HG03025 (cell line): Measurements from ENCODE around the gene C1orf116.

Experiments
- ATAC-seq: cut with Tn5 transposase; IDR thresholded peaks from one replicate; pipeline ENCODE4 v1.9.1; 2021; ENCODE audit warnings: mild to moderate bottlenecking, moderate library complexity; ENCODE audit not compliant: unreplicated experiment, low FRiP score

Gene C1orf116

DNA sequence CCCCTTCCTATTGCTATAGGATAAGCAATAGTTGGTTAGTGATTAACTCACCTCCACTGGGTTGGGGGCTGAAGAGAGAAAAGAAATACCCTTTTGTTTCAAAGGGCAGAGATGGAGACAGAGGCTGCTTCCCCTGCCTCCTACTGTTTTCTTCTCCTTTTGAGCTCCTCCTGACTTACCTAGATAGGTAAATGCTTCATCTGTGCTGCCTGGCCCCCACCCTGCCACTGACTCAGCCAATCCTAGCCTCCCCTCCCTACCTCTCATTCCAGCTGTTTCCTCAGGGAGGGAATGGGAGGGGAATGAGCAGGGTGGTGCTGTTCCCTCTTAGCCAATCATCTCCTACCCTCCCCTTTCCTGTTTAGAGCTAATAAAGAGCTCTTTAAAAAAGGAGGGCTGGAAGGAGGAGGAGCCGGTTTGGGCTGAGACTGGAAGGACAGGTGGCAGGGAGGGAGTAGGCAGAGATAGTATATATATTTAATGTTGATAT, at the start of gene C1orf116:
Gene C1orf116, minus strand, starts transcription at position 229 of the 490 bp plus-strand sequence. CDS start 5,158 bp downstream, outside the sequence.
- no peak for ATAC-seq

DNA sequence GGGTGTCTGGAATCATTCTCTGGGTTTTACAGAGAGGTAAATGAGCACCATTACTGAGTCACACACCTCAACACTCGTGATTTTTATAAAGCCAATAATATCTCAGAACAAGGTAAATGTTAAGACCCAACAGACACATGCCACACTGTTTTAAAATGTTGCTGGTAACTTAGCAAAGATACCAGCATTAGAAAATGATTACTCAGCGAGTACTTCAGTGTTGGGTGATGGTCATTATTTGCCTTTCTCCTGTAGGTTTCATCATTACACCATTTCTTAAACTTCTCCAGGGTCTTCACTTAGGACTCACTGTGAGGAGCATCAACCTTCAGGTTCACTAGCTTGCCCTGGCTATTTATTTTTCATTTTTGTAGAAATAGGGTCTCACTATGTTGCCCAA, 49.2 kb upstream of the C1orf116 start:
- ATAC-seq: no peak

- no peak for ATAC-seq
Observed at GRCh38 chr1:207081088-207081487, 48.5 kb upstream of the C1orf116 start.

DNA sequence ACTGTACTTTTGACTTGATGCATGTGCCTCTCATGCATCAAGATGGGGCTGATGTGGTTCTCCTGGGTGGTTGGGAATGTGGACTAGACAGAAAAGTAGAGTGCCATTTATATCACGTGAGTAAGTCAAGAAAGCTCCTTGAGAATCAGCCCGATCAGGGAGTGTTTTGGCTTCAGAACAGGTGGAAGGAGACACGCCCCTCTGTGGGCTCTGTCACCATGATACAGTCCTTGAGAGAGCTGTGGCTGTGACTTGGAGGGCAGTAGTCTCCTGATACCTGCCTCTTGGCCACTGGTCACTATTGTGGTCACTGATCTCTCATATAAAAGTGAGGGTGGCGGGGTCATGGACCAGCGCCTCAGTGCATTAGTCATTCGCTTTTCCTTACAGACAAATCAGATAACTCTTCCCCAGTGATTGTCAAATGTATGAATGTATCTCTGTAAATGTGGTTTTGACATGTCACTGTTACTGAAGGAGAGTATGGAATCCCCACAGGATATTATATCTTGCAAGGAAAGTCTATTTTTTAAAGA, 47.2 kb upstream of the C1orf116 start:
- no peak for ATAC-seq

DNA sequence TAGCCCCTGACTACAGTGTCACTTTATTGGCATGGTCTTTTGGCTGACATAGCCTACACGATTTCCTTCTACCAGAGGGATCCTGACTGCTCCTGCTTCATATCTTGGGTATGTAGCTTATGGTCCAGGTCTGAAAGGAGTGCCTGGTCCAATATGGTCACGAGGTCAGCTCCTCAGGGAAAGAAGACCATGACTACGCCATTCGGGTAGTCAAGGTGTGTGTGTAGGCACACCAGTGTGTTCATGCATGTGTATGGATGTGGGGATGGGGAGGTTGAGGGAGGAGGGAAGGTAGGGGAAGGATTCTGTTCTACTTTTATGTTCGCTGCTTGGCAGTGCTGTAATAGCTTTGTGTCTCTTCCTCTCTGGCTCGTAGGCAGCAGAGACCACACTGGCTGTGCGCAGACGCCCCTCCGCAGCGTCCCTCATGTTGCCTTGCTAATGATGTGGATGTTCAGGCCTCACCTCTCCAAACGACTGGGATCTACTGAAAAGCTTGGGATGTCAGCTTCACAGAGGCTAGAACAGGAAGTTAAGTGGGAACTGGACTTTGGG, 46.1 kb upstream of the C1orf116 start:
- no peak for ATAC-seq

- ATAC-seq: no peak
Observed at GRCh38 chr1:207077470-207078377, 45.2 kb upstream of the C1orf116 start.

DNA sequence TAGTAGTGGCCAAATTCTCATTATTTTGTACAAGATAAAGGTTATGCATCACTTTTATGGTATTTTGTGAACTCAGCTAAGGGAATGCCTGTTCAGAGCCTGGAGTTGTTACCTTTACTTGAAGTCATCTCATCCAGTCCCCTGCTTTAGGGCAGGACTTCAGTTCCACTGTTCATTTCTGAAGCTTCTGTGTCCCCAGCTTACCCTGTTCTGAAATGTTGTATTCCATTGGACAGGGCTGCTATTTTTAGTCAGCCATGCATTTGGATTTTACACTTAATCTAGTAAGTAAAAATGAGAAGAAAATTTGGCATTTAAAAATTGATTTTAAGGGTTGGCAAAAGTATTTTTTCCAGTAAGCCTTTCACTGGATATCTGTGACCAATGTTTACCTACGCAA, 44.5 kb upstream of the C1orf116 start:
- ATAC-seq: no peak

GRCh38 chr1:207076181-207076955, 43.8 kb upstream of the C1orf116 start:
- no peak for ATAC-seq

GRCh38 chr1:207073906-207074820, 41.6 kb upstream of the C1orf116 start:
- ATAC-seq: no peak

DNA sequence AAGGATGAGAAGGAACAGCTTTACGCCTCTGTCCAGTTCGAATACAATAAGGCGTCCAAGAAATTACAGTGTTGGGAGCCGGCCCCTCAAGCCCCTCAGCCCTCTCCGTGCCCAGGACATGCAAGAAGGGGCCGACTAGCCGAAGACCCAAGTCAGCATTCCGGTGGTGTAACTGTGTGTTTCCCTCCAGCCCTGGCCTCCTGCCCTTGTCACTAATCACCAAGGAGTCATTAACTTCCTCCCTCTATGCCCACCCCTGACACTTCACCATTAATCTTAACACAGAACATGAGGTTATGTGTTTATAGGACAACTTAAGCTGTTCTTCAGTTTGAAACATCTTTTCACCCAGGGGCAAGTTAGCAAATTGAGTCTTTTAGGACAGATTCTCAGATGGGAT, 39.7 kb upstream of the C1orf116 start:
- ATAC-seq: no peak

- ATAC-seq: no peak
Observed at GRCh38 chr1:207071426-207071825, 38.9 kb upstream of the C1orf116 start.

- ATAC-seq: no peak
Observed at GRCh38 chr1:207070811-207071210, 38.3 kb upstream of the C1orf116 start.

DNA sequence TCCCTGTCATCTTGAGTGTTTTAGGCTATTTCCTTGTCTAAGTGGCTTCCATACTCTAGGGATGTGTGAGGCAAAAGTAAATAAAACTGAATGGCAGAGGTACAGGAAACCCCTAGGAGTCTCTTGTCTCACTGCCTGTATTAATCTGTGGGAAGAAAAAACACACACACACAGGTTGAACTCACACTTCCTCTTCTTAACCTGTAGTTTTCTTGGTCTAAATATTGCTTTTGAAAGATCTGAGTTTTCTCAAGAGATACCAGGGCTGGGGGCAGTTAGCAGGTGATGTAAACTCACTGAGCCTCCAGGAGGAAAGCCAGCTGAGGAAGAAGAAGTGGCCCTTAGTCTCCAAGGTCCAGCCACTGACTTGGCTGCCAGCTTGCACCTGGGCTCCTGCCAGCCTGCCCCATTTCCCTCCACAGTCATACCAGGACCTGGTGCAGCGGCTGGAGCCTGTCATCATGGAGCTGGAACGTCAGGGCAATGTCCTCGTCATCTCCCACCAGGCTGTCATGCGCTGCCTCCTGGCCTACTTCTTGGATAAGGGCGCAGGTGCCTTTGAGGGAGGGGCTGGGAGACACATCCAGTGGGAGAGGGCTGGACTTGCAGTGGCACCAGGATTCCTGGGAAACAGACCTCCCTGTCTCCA, 37.4 kb upstream of the C1orf116 start:
- no peak for ATAC-seq

GRCh38 chr1:207069061-207069460, 36.5 kb upstream of the C1orf116 start:
- no peak for ATAC-seq

- ATAC-seq: no peak
Observed at GRCh38 chr1:207067665-207068064, 35.1 kb upstream of the C1orf116 start.

DNA sequence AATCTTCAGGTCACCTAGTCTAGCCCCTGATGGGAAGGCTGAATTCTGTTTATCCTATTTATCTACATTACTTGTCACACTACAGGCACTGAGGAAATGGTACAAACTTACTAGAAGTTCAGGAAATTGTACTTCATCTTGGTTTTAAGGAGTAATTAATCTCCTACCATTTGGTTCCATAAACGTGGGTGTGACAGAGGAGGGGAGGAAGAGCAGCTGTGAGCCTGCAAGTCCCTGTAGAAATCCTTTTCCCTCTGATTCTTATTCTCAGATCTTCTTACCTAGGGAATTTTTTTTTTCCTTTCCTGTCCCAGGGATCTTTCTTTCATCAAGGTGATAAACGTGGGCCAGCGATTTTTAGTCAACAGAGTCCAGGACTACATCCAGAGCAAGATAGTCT, 34.6 kb upstream of the C1orf116 start:
- ATAC-seq: no peak

DNA sequence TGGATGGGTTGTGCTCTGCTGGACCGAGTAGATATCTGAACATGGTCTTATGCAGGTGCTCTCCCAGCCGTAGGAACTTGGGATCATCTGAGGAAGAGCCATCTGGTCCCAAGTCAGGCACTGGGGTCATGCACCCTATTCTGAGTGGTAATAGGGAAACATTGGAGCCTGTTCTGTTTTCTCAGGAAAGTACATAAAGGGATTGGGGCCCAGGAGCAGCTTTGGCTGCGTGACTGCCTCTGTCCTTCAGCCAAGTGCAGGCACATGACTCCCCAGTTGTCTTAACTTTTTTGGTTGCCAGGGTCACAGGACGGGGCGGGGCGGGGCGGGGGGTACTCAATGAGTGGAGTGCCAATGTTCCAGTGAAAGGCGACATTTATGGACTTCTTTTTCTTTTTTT, 32.0 kb upstream of the C1orf116 start:
- ATAC-seq: no peak

DNA sequence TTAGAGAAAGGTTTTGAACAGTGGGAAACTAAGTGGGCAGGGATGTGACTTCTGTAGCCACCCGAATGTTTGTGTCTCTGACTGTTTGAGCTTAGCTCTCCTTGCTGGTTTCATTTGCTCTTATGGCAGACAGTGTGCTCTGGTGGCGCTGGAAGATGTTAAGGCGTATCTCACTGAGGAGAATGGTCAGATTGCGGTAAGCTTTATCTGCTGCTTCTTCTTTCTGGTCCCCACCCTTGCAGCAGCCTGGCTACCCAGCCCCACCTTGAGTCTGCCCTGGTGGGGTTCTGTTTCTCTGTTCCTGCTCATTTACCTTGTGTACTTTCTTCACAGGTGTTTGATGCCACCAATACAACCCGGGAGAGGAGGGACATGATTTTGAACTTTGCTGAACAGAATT, 30.5 kb upstream of the C1orf116 start:
- no peak for ATAC-seq

- no peak for ATAC-seq
Observed at GRCh38 chr1:207062058-207062457, 29.5 kb upstream of the C1orf116 start.
